Cardiac atrium fibroblast (primary cell): ENCODE data around the gene OTOS. TPM values are rescaled to one million over a fixed set of nuclear protein-coding genes. Genes with fewer than 3 reads are reported as not detected.

ENCODE experiments used
- total RNA-seq: library from RNA; depleted of rRNA; stranded (reverse); fragments of >200 nt; gene quantifications from 2 replicates; pipeline ENCODE4 v1.2.3, GENCODE V29; 2015

Gene OTOS
- not detected in 2 replicates for total RNA-seq

DNA sequence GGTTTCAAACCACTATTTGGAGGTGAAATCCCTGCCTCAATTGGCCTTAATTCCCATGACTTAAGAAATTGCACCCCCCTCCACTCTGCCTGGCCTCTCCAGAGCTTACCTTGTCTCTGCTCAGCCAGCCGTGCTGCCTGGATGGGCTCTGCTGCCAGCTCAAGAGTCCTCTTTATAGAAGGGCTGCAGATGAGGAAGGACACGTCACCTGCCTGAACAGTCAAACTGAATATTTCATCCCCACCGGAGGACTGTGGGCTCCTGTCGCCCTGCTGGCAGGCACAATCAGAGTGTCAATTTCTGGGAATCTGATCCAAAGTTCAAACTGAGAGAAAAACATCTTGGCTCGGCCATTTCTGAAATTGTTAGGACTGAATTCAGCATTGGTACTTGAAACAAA is at the start of gene OTOS:
Gene OTOS, minus strand, starts transcription at position 148 of the 400 bp plus-strand sequence. CDS start 332 bp downstream, outside the sequence.

DNA sequence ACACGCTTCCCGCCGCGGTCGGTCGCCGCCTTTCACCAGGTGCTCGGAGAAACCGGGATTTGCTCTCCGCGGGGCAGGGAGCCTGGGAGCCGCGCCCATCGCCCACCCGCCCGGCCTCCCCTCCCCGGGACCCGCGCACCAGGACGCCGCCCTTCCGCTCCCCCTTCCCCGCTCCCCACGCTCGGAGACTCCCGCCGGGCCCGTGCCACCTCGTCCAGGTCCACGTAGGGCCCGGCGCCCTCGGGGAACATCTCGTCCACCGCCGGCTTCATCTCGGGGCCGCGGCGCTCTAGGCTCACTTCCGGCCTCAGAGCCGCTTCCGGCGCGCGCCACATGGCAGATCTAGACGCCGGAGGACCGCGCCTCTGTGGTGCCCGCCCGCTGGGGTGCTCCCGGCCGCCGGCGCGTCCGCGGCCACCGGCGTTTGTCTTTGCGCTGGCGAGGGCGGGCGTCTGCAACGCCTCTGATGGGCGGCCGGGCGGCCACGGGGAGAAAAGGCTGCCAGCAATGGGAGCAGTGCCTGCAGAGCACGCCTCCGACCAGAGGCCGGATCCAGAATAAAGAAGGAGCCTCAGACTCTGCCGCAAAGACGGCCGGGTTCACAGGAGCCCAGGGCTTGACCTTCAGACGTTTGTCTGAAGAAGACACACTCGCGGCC is 4.3 kb downstream of the OTOS start, which contains the start of gene COPS9:
Gene COPS9, minus strand, starts transcription at position 293 of the 658 bp plus-strand sequence. Its CDS starts 21 bp downstream, at position 272.

Other genes with a start within 250 kb of the OTOS start
- 129 and 159 TPM in 2 replicates for gene NDUFA10, start 115.3 kb downstream of the OTOS start, total RNA-seq
- not detected in 2 replicates for gene OR6B2, start 110.2 kb downstream of the OTOS start, total RNA-seq
- not detected in 2 replicates for gene OR6B3, start 87.1 kb downstream of the OTOS start, total RNA-seq
- gene COPS9, start 4.4 kb downstream of the OTOS start, total RNA-seq, result 180 and 275 TPM in 2 replicates